Lower leg skin (tissue), 3 donors: Measurements from ENCODE around the gene ZDHHC7.

ENCODE experiments used
- CTCF ChIP-seq, 3 donors: fragments of 450-650 bp; IDR thresholded peaks; one replicate each; pipeline ENCODE4 v1.5.1; 2016; ENCODE audit warnings: antibody characterized with exemption in 3 of 3, mild to moderate bottlenecking in 3 of 3, moderate library complexity in 2 of 3
- POLR2A ChIP-seq, 2 donors: fragments of 450-650 bp; IDR thresholded peaks; one replicate each; pipeline ENCODE4 v1.6.1; 2016 to 2017; ENCODE audit warnings: antibody characterized with exemption in 2 of 2, mild to moderate bottlenecking in 1 of 2, moderate library complexity in 1 of 2

GRCh38 chr16:84959784-84960417 lies 51.4 kb downstream of the ZDHHC7 start:
- no peak for TF ChIP-seq CTCF (IDR thresholded peaks at IDR 0.05)
- no peak for TF ChIP-seq POLR2A (IDR thresholded peaks at IDR 0.05)
